HCT116 (cell line): ENCODE measurements around the gene SLC25A6. TPM values are rescaled to one million over a fixed set of nuclear protein-coding genes. Genes with fewer than 3 reads are reported as not detected.

Experiments used
- ATAC-seq: fragments of 200-7000 bp; cut with Tn5 transposase; 2 replicates; pipeline ENCODE4 v1.9.1; 2020; ENCODE audit warnings: mild to moderate bottlenecking, moderate library complexity
- BruUV-seq: library from RNA; stranded (reverse); fragments of 400-500 nt; replicated peaks from 2 replicates; lab custom pipeline; 2021; lab: Mats Ljungman, UMichigan
- CTCF ChIA-PET: fragments of 300-600 bp; sonication (Branson Sonifier 250); formaldehyde crosslinking; loops from one replicate; lab custom pipeline; 2021; ENCODE audit warnings: antibody characterized with exemption; lab: Charles Lee
- POLR2A ChIA-PET: fragments of 300-600, 350-600 bp; sonication (Branson Sonifier 250); formaldehyde crosslinking; loops from one replicate; lab custom pipeline; 2021; ENCODE audit warnings: antibody characterized with exemption; lab: Charles Lee
- RAD21 ChIA-PET, 2 experiments: fragments of 300-600 bp; sonication (Branson Sonifier 250); formaldehyde crosslinking; loops; one replicate each; lab custom pipeline; 2023; ENCODE audit warnings: low total read pairs in 2 of 2; ENCODE audit not compliant: uncharacterized antibody in 2 of 2, unreplicated experiment in 2 of 2, low non-redundant PET in 1 of 2; lab: Charles Lee
- DNase-seq: peaks from one replicate; pipeline ENCODE4 v3.0.0-alpha.2; 2010; ENCODE audit warnings: low read depth, low spot score
- H2AFZ ChIP-seq: fragments of 200-600 bp; shearing (Covaris generic), sonication (generic); 2 replicates; pipeline ENCODE4 v1.6.1; 2017; ENCODE audit warnings: low read depth, mixed run types, mixed read lengths, antibody characterized with exemption, low read length; ENCODE audit not compliant: poor library complexity, severe bottlenecking
- H3K27ac ChIP-seq: 2 replicates; pipeline ENCODE4 v1.5.1; 2012; ENCODE audit warnings: low read depth, low read length
- H3K27me3 ChIP-seq: fragments of 200-600 bp; sonication (generic); 2 replicates; pipeline ENCODE4 v1.6.1; 2016; ENCODE audit warnings: mixed run types, low read length, mixed read lengths; ENCODE audit not compliant: insufficient read depth
- H3K36me3 ChIP-seq, 2 experiments: fragments of 200-500 bp in 1 of 2; fragments of 200-600 bp in 1 of 2; sonication (Bioruptor generic) in 1 of 2; sonication (generic) in 1 of 2; 2 replicates each; pipeline versions ENCODE4 v1.5.1 to v1.6.1; 2014 to 2016; ENCODE audit warnings: low read length in 2 of 2, inconsistent platforms in 1 of 2, mixed read lengths in 1 of 2, mixed run types in 1 of 2; ENCODE audit not compliant: insufficient read depth in 2 of 2, control insufficient read depth in 1 of 2
- H3K4me1 ChIP-seq, 2 experiments: fragments of 200-600 bp in 1 of 2; sonication (generic) in 1 of 2; 2 replicates each; pipeline versions ENCODE4 v1.5.1 to v1.6.1; 2012 to 2017; ENCODE audit warnings: low read length in 2 of 2, inconsistent platforms in 1 of 2, mild to moderate bottlenecking in 1 of 2, mixed read lengths in 1 of 2, mixed run types in 1 of 2, moderate library complexity in 1 of 2; ENCODE audit not compliant: insufficient read depth in 2 of 2, control insufficient read depth in 1 of 2
- H3K4me2 ChIP-seq: fragments of 200-600 bp; sonication (generic); 2 replicates; pipeline ENCODE4 v1.6.1; 2017; ENCODE audit warnings: mixed run types, low read length, mixed read lengths
- H3K4me3 ChIP-seq, 2 experiments: fragments of 200-600 bp in 1 of 2; sonication (generic) in 1 of 2; replicated peaks in 1 of 2; 2 replicates each; pipeline ENCODE4 v1.5.1; 2011 to 2016; ENCODE audit warnings: low read length in 2 of 2, control low read depth in 1 of 2, low read depth in 1 of 2, mild to moderate bottlenecking in 1 of 2, mixed read lengths in 1 of 2, mixed run types in 1 of 2
- H3K79me2 ChIP-seq: fragments of 200-600 bp; sonication (generic); 2 replicates; pipeline ENCODE4 v1.6.1; 2017; ENCODE audit warnings: mild to moderate bottlenecking, mixed run types, low read length, moderate library complexity, mixed read lengths; ENCODE audit not compliant: insufficient read depth
- H3K9ac ChIP-seq: fragments of 200-600 bp; sonication (generic); 2 replicates; pipeline ENCODE4 v1.6.1; 2016; ENCODE audit warnings: low read length, mixed read lengths
- H3K9me2 ChIP-seq: fragments of 200-600 bp; sonication (generic), shearing (Covaris generic); 2 replicates; pipeline ENCODE4 v1.6.1; 2017; ENCODE audit warnings: mixed run types, mild to moderate bottlenecking, moderate library complexity; ENCODE audit not compliant: insufficient read depth
- H3K9me3 ChIP-seq, 2 experiments: fragments of 200-500 bp in 1 of 2; fragments of 200-600 bp in 1 of 2; sonication (Bioruptor generic) in 1 of 2; sonication (generic) in 1 of 2; 2 replicates each; pipeline ENCODE4 v1.6.1; 2014 to 2017; ENCODE audit warnings: low read length in 2 of 2, mixed read lengths in 2 of 2, inconsistent platforms in 1 of 2, low read depth in 1 of 2, mild to moderate bottlenecking in 1 of 2, mixed run types in 1 of 2, moderate library complexity in 1 of 2; ENCODE audit not compliant: control insufficient read depth in 1 of 2, insufficient read depth in 1 of 2
- H4K20me1 ChIP-seq: fragments of 200-600 bp; sonication (generic), shearing (Covaris generic); 2 replicates; pipeline ENCODE4 v1.6.1; 2017; ENCODE audit warnings: mixed run types, mild to moderate bottlenecking, moderate library complexity; ENCODE audit not compliant: insufficient read depth
- ATF3 ChIP-seq: IDR thresholded peaks from 2 replicates; pipeline ENCODE4 v1.6.1; 2012
- CBX3 ChIP-seq: IDR thresholded peaks from 2 replicates; pipeline ENCODE4 v1.6.1; 2012; ENCODE audit warnings: low read depth
- CTCF ChIP-seq, 3 experiments: fragments of 200-600 bp in 1 of 3; sonication (generic) in 1 of 3; IDR thresholded peaks in 2 of 3; conservative IDR thresholded peaks in 1 of 3; 2 replicates each; pipeline ENCODE4 v1.5.1; 2012 to 2017; ENCODE audit warnings: low read depth in 2 of 3, low read length in 2 of 3, antibody characterized with exemption in 1 of 3, borderline replicate concordance in 1 of 3, control low read depth in 1 of 3, mild to moderate bottlenecking in 1 of 3, mixed read lengths in 1 of 3, mixed run types in 1 of 3, moderate library complexity in 1 of 3; ENCODE audit not compliant: insufficient read depth in 1 of 3
- ELF1 ChIP-seq: IDR thresholded peaks from 2 replicates; pipeline ENCODE4 v1.6.1; 2012; ENCODE audit warnings: low read depth, borderline replicate concordance
- POLR2A ChIP-seq: IDR thresholded peaks from 2 replicates; pipeline ENCODE4 v1.7.0; 2011; ENCODE audit warnings: borderline replicate concordance; ENCODE audit not compliant: insufficient read depth, insufficient read length; ENCODE audit errors: extremely low read depth
- RAD21 ChIP-seq: IDR thresholded peaks from 2 replicates; pipeline ENCODE4 v1.6.1; 2012; ENCODE audit warnings: low read depth, mild to moderate bottlenecking
- SIN3A ChIP-seq: IDR thresholded peaks from 2 replicates; pipeline ENCODE4 v1.6.1; 2012; ENCODE audit warnings: low read depth
- SP1 ChIP-seq: IDR thresholded peaks from 2 replicates; pipeline ENCODE4 v1.6.1; 2012; ENCODE audit warnings: low read depth
- SRF ChIP-seq: IDR thresholded peaks from 2 replicates; pipeline ENCODE4 v1.6.1; 2012; ENCODE audit warnings: low read depth
- ZBTB33 ChIP-seq: IDR thresholded peaks from 2 replicates; pipeline ENCODE4 v1.6.1; 2011; ENCODE audit warnings: mild to moderate bottlenecking, low read length, moderate library complexity; ENCODE audit not compliant: insufficient replicate concordance; ENCODE audit errors: extremely low read depth
- ZFX ChIP-seq: fragments of 450-650 bp; IDR thresholded peaks from 2 replicates; pipeline ENCODE4 v1.6.1; 2017
- ZNF274 ChIP-seq: fragments of 200-500 bp; sonication (Bioruptor generic); IDR thresholded peaks from 2 replicates; pipeline ENCODE4 v1.6.1; 2014; ENCODE audit warnings: mild to moderate bottlenecking, low read depth, low read length, inconsistent platforms
- intact Hi-C: fragments of 100-400 bp; cut with micrococcal nuclease; formaldehyde crosslinking; loops from 2 replicates; pipeline ENCODE4 v1.10.0; 2022
- total RNA-seq: library from RNA; stranded (reverse); gene quantifications from one replicate; pipeline ENCODE4 v1.2.1, GENCODE V29; 2021; ENCODE audit not compliant: unreplicated experiment

SLC25A6 gene
- total RNA-seq, 1 experiment from 2014 or later: 398 TPM

GRCh38 chrX:1400049-1400448 is 8.1 kb upstream of the SLC25A6 start:
- no TSS peak for BruUV-seq
- H2AFZ ChIP-seq: no peak overlapping the region
- DNase-seq (no peak), ATAC-seq (no peak)
- ChIA-PET CTCF (no interaction called here), RAD21 (no interaction called here), POLR2A (no interaction called here)
- H3K4me2 ChIP-seq: no peak overlapping the region
- no peak overlapping the region for H3K9ac ChIP-seq
- H3K4me3 ChIP-seq: no peak overlapping the region
- no peak overlapping the region for H3K27ac ChIP-seq
- peaks cover 4 to 13% of the 10 kb centered on the region in 2 experiments; a peak in 2 of 4 replicates for H3K36me3 ChIP-seq
- H3K79me2 ChIP-seq: peaks cover 4% of the 10 kb centered on the region; the same call in 1 of the 2 replicates
- no peaks in the 10 kb centered on the region for H3K9me2 ChIP-seq
- intact Hi-C loops: no loop called here
- H3K9me3 ChIP-seq: no peaks in the 10 kb centered on the region
- H3K4me1 ChIP-seq: peaks cover 0 to 6% of the 10 kb centered on the region in 2 experiments; a peak in 1 of 4 replicates
- no peak for TF ChIP-seq CBX3
- no peaks in the 10 kb centered on the region for H3K27me3 ChIP-seq
- H4K20me1 ChIP-seq: no peaks in the 10 kb centered on the region

GRCh38 chrX:1398431-1399340 is 6.8 kb upstream of the SLC25A6 start:
- Histone ChIP-seq H3K9me3 (no peaks in the 10 kb centered on the region), H3K9ac (no peak overlapping the region), H3K4me1 (peaks cover 6 to 11% of the 10 kb centered on the region in 2 experiments; a peak in 3 of 4 replicates), H3K27ac (no peak overlapping the region), H3K4me2 (no peak overlapping the region), H3K79me2 (peaks cover 17% of the 10 kb centered on the region; the same call in 1 of the 2 replicates), H4K20me1 (no peaks in the 10 kb centered on the region), H3K4me3 (no peak overlapping the region), H3K27me3 (no peaks in the 10 kb centered on the region), H3K9me2 (no peaks in the 10 kb centered on the region), H3K36me3 (peaks cover 4% of the 10 kb centered on the region in 2 experiments; a peak in 2 of 4 replicates), H2AFZ (no peak overlapping the region)
- CTCF ChIA-PET: no interaction called here
- intact Hi-C loops: no loop called here
- DNase-seq (no peak), ATAC-seq (no peak)
- RAD21 ChIA-PET: no interaction called here
- POLR2A ChIA-PET: no interaction called here
- BruUV-seq: no TSS peak
- TF ChIP-seq ZNF274 (no peak), SRF (no peak), ZBTB33 (no peak), SP1 (no peak), RAD21 (no peak), CTCF (IDR thresholded peaks at IDR 0.05 in 2 of 3, conservative IDR thresholded peaks at IDR 0.05 in 1 of 3; ENCODE audit: borderline replicate concordance in 1 of 3, insufficient read depth in 1 of 3, low read depth in 2 of 3, low read length in 2 of 3) (no peak), ATF3 (no peak), ELF1 (no peak), SIN3A (no peak), POLR2A (no peak), ZFX (no peak)
